AG09309 (cell line): ENCODE measurements around the gene FLOT1.

Experiments
- DNase-seq: peaks from one replicate; pipeline ENCODE4 v3.0.0-alpha.2; 2010; ENCODE audit warnings: low read depth
- H3K4me3 ChIP-seq: 2 replicates; pipeline ENCODE4 v1.5.1; 2011; ENCODE audit warnings: mild to moderate bottlenecking, low read depth, low read length, moderate library complexity; ENCODE audit not compliant: control insufficient read depth
- CTCF ChIP-seq: IDR thresholded peaks from 2 replicates; pipeline ENCODE4 v1.5.1; 2011; ENCODE audit warnings: mild to moderate bottlenecking, low read depth, low read length, inconsistent platforms; ENCODE audit not compliant: insufficient read depth, control insufficient read depth; ENCODE audit errors: missing control alignments

The FLOT1 gene

GRCh38 chr6:30776390-30777154 is 34.1 kb upstream of the FLOT1 start:
- no peak for TF ChIP-seq CTCF
- no peak overlapping the region for H3K4me3 ChIP-seq
- no peak for DNase-seq

DNA sequence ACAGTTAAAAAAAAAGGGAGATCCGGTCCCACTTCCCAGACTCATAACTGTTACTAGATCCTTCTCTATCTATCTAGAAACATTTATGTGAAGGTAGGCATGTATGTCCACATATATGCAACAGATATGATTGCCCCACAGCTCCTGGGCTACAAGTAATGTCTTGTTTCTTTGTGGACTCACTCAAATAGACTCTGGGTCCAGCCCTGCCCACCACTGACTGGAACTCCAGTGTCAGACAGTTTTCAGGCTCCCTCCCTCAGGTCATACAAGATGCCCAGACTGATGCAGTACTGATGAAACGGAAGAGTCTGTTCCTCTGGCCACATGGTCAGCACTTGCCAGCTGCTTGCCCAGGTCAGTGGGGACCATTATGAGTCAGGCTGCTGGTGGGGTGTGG is 32.6 kb upstream of the FLOT1 start:
- no peak overlapping the region for H3K4me3 ChIP-seq
- no peak for DNase-seq
- TF ChIP-seq CTCF = no peak

DNA sequence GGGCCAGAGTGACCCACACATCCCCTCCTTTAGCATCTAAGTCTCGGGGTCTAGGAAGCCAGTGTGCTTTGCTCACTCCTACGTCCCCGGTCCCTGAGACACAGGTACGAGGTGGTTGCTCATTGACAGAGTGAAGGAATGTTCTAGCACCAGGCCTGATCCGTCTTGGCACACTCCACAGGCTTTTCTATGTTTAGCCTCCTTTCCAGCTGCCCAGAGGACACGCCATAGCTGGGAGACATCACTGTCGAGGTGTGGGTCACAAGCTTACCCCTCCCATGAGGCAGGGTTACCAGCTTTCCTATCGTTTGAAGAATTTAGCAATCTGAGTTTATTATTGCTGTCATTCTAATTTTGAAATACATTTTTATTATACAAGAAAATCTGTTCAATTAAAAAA is 32.2 kb upstream of the FLOT1 start:
- TF ChIP-seq CTCF = no peak
- DNase-seq = no peak
- H3K4me3 ChIP-seq = no peak overlapping the region

DNA sequence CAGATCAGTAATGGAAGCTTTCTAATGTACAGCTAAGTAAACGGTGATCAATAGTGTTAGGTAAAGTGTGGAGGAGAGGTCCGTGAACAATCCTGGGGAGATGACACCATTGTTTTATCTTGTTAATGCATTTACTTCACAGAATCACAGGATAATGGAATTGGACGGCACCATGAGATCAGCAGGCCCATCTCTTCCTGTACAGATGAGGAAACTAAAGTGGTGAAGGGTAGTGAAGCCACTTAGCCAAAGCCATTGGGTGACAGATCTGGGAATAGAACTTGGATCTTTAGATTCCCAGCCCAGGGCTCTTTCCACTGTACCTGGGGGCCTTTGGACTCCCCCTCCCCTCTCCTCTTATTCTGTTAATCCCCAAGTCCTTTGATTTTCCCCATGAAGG is 28.1 kb upstream of the FLOT1 start:
- TF ChIP-seq CTCF = no peak
- DNase-seq = no peak

DNA sequence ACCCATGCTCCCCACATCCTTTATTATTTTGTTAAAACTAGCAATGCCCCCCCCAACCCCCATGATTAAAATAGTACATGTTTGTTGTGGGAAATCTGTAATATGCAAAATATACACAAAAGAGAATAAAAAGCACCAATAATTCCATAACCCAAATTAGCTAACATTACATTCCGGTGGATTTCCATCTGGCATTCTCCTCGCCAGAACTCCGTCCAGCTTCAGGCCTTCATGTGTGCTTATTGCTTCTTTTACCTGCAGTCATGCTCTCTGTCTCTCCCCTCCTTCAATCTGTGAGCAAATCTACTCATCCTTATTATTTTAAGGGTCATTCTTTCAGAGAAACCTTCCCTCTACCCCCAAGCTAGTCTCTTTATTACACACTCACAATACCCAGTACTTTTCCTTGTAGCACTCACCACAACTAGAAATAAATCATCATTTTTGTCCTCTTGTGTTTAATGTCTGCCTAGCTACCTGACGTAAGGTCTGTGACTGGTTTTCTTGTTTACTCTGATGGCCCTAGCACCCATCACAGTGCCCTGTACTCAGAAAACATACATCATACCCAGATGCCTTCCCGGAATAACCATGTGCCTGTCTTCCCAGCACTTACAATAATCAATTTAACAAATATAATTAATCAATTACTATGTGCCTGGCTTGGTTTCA is 27.5 kb upstream of the FLOT1 start:
- no peak overlapping the region for H3K4me3 ChIP-seq
- no peak for TF ChIP-seq CTCF
- no peak for DNase-seq

More for the DNA sequence above, 28.1 kb upstream of the FLOT1 start:
- H3K4me3 ChIP-seq = no peak overlapping the region

DNA sequence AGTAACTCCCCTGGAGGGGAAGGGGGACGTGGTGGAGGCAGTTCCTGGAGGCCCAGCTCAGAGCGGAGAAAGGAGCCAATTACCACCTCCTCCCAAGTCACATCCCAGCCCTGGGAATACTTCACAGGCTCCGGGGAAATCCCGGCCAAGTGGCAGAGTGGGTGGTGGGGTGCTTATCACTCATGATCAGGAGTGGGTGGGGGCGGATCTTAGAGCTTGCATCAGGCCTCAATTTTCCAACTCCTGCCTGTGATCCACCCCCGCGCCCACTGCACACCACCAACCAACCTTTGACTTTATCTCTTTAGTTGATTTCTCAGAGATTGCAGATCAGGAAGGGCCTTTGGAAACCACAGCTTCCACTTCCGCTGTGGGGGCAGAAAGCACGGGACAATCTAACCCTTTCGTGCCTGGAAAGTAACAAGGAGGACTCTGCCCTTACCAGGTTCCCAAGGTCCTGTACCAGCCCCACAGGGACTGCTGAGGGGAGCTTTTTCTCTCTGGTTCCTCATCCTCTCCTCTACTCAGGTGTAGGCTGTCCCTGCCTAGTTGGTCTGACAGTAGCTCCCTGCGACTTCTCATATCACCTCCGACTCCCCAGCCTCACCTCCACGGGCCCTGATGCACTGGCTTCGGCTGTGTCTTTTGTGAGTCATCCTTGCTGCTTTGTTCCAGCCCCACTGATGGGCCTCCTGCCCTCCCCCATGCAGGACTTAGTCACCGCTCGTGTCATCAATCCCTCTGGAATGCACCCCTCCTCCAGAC is 26.8 kb upstream of the FLOT1 start:
- DNase-seq = peak; percentile 86
- no peak for TF ChIP-seq CTCF
- H3K4me3 ChIP-seq = no peak overlapping the region; the same call in 1 of the 2 replicates
